ENCODE results near the gene OPN3.

The OPN3 gene

GRCh38 chr1:241622669-241623068 is 17.5 kb downstream of the OPN3 start:
- no peak for DNase-seq (ENCODE audit: low read depth in 1 of 2, low spot score in 1 of 2)

- no peak for DNase-seq (ENCODE audit: low read depth in 1 of 2, low spot score in 1 of 2)
Observed at GRCh38 chr1:241617426-241617825, 22.7 kb downstream of the OPN3 start.

- no peak for DNase-seq (ENCODE audit: low read depth in 1 of 2, low spot score in 1 of 2)
Observed at GRCh38 chr1:241615043-241615974, 24.9 kb downstream of the OPN3 start.

GRCh38 chr1:241614572-241614971 is 25.6 kb downstream of the OPN3 start:
- DNase-seq (ENCODE audit: low read depth in 1 of 2, low spot score in 1 of 2): no peak

- DNase-seq (ENCODE audit: low read depth in 1 of 2, low spot score in 1 of 2): no peak
Observed at GRCh38 chr1:241614144-241614543, 26.0 kb downstream of the OPN3 start.

- DNase-seq (ENCODE audit: low read depth in 1 of 2, low spot score in 1 of 2): no peak
Observed at GRCh38 chr1:241612533-241613477, 27.4 kb downstream of the OPN3 start.

GRCh38 chr1:241611736-241612135 is 28.4 kb downstream of the OPN3 start:
- no peak for DNase-seq (ENCODE audit: low read depth in 1 of 2, low spot score in 1 of 2)

- no peak for DNase-seq (ENCODE audit: low read depth in 1 of 2, low spot score in 1 of 2)
Observed at GRCh38 chr1:241611063-241611462, 29.1 kb downstream of the OPN3 start.

GRCh38 chr1:241610056-241610815 is 29.9 kb downstream of the OPN3 start:
- no peak for DNase-seq (ENCODE audit: low read depth in 1 of 2, low spot score in 1 of 2)

GRCh38 chr1:241608379-241609033 is 31.7 kb downstream of the OPN3 start:
- no peak for DNase-seq (ENCODE audit: low read depth in 1 of 2, low spot score in 1 of 2)

- no peak for DNase-seq (ENCODE audit: low read depth in 1 of 2, low spot score in 1 of 2)
Observed at GRCh38 chr1:241607497-241607896, 32.7 kb downstream of the OPN3 start.

- no peak for DNase-seq (ENCODE audit: low read depth in 1 of 2, low spot score in 1 of 2)
Observed at GRCh38 chr1:241606544-241606943, 33.6 kb downstream of the OPN3 start.

GRCh38 chr1:241605146-241605805 is 34.9 kb downstream of the OPN3 start:
- DNase-seq (ENCODE audit: low read depth in 1 of 2, low spot score in 1 of 2): no peak

- no peak for DNase-seq (ENCODE audit: low read depth in 1 of 2, low spot score in 1 of 2)
Observed at GRCh38 chr1:241603731-241604245, 36.4 kb downstream of the OPN3 start.

- no peak for DNase-seq (ENCODE audit: low read depth in 1 of 2, low spot score in 1 of 2)
Observed at GRCh38 chr1:241600496-241600901, 39.7 kb downstream of the OPN3 start.

- DNase-seq (ENCODE audit: low read depth in 1 of 2, low spot score in 1 of 2): no peak
Observed at GRCh38 chr1:241598249-241598648, 41.9 kb downstream of the OPN3 start.

- DNase-seq (ENCODE audit: low read depth in 1 of 2, low spot score in 1 of 2): no peak
Observed at GRCh38 chr1:241596633-241597032, 43.5 kb downstream of the OPN3 start.

GRCh38 chr1:241593186-241593585 is 47.0 kb downstream of the OPN3 start:
- no peak for DNase-seq (ENCODE audit: low read depth in 1 of 2, low spot score in 1 of 2)

GRCh38 chr1:241592273-241592958 is 47.8 kb downstream of the OPN3 start:
- DNase-seq (ENCODE audit: low read depth in 1 of 2, low spot score in 1 of 2): no peak

All from activated T-helper 1 cell treated with anti-CD3 and anti-CD28 coated beads, Interleukin-2, amount 50 U/mL, for 16 hours (primary cell).